HepG2 (cell line): ENCODE measurements around the gene TRPV2. TPM values are rescaled to one million over a fixed set of nuclear protein-coding genes. Genes with fewer than 3 reads are reported as not detected.

ENCODE experiments used
- ATAC-seq: fragments of 200-7000 bp; cut with Tn5 transposase; 3 replicates; pipeline ENCODE4 v1.9.1; 2020; ENCODE audit warnings: mild to moderate bottlenecking, moderate library complexity
- BruUV-seq: library from RNA; stranded (reverse); fragments of 400-500 nt; replicated peaks from 2 replicates; lab custom pipeline; 2021; lab: Mats Ljungman, UMichigan
- CTCF ChIA-PET: fragments of 300-600 bp; formaldehyde crosslinking; extraction: SDS; loops from one replicate; lab custom pipeline; 2021; ENCODE audit warnings: low total read pairs, inconsistent platforms, low intra/inter-chr PET ratio; lab: Yijun Ruan, JAX
- POLR2A ChIA-PET: fragments of 350-600 bp; sonication (Branson Sonifier 250); formaldehyde crosslinking; loops from one replicate; lab custom pipeline; 2020; ENCODE audit warnings: antibody characterized with exemption, inconsistent platforms; lab: Yijun Ruan, JAX
- DNase-seq: peaks from one replicate; pipeline ENCODE4 v3.0.0-alpha.2; 2015; ENCODE audit warnings: low spot score
- FAIRE-seq: peaks from 3 replicates; lab custom pipeline; 2011; peaks lifted over from hg19 to GRCh38; lab: Jason Lieb, UNC
- H2AFZ ChIP-seq: one replicate; pipeline ENCODE4 v1.6.1; 2011; ENCODE audit warnings: low read length, inconsistent platforms
- H3K27ac ChIP-seq: fragments of 300-600 bp; 3 replicates; pipeline ENCODE4 v1.8.0; 2011; ENCODE audit warnings: mixed run types, mild to moderate bottlenecking, mixed read lengths, low read length, inconsistent platforms; ENCODE audit not compliant: insufficient read depth; ENCODE audit errors: extremely low read length
- H3K27me3 ChIP-seq, 2 experiments: fragments of 200-600 bp in 1 of 2; 2 replicates in 1 of 2; 3 replicates in 1 of 2; pipeline versions ENCODE4 v1.6.0 to v1.8.0; 2011; ENCODE audit warnings: low read length in 2 of 2, mild to moderate bottlenecking in 2 of 2, moderate library complexity in 2 of 2, inconsistent platforms in 1 of 2; ENCODE audit not compliant: insufficient read depth in 2 of 2, control insufficient read depth in 1 of 2
- H3K36me3 ChIP-seq, 2 experiments: fragments of 200-600 bp in 1 of 2; replicated peaks in 1 of 2; 2 replicates in 1 of 2; 3 replicates in 1 of 2; pipeline versions ENCODE4 v1.5.1 to v1.8.0; 2011; ENCODE audit warnings: low read length in 2 of 2, inconsistent platforms in 1 of 2; ENCODE audit not compliant: insufficient read depth in 2 of 2, control insufficient read depth in 1 of 2
- H3K4me1 ChIP-seq: 2 replicates; pipeline ENCODE4 v1.5.1; 2012; ENCODE audit warnings: low read length, inconsistent platforms; ENCODE audit not compliant: insufficient read depth
- H3K4me2 ChIP-seq: 2 replicates; pipeline ENCODE4 v1.6.0; 2011; ENCODE audit warnings: low read depth, low read length, inconsistent platforms
- H3K4me3 ChIP-seq, 3 experiments: fragments of 200-600 bp in 1 of 3; sonication (generic), shearing (Covaris generic) in 1 of 3; replicated peaks in 1 of 3; 2 replicates each; pipeline ENCODE4 v1.5.1; 2011 to 2016; ENCODE audit warnings: low read length in 3 of 3, inconsistent platforms in 2 of 3, low read depth in 2 of 3, mild to moderate bottlenecking in 2 of 3, control low read depth in 1 of 3, mixed read lengths in 1 of 3; ENCODE audit not compliant: insufficient read depth in 1 of 3
- H3K79me2 ChIP-seq: one replicate; pipeline ENCODE4 v1.6.1; 2011; ENCODE audit warnings: low read length, inconsistent platforms; ENCODE audit not compliant: insufficient read depth
- H3K9ac ChIP-seq: 2 replicates; pipeline ENCODE4 v1.6.0; 2011; ENCODE audit warnings: mild to moderate bottlenecking, low read depth, low read length, inconsistent platforms; ENCODE audit not compliant: insufficient read depth
- H3K9me3 ChIP-seq: 2 replicates; pipeline ENCODE4 v1.5.1; 2012; ENCODE audit warnings: mild to moderate bottlenecking, low read length
- H4K20me1 ChIP-seq: 2 replicates; pipeline ENCODE4 v1.6.0; 2011; ENCODE audit warnings: inconsistent platforms, mild to moderate bottlenecking, low read length, moderate library complexity; ENCODE audit not compliant: insufficient read depth
- HOXA5 ChIP-seq: sonication (generic); formaldehyde crosslinking; IDR thresholded peaks from 2 replicates; pipeline ENCODE4 v1.4.0; 2020; ENCODE audit warnings: missing genetic modification reagents
- MEIS2 ChIP-seq: sonication (generic); formaldehyde crosslinking; IDR thresholded peaks from 2 replicates; pipeline ENCODE4 v1.9.0; 2021; ENCODE audit warnings: mild to moderate bottlenecking, missing genetic modification reagents
- MLLT10 ChIP-seq: sonication (generic); formaldehyde crosslinking; IDR thresholded peaks from 2 replicates; pipeline ENCODE4 v1.4.0; 2020; ENCODE audit warnings: missing genetic modification reagents
- NPAS2 ChIP-seq: sonication (generic); formaldehyde crosslinking; IDR thresholded peaks from 2 replicates; pipeline ENCODE4 v1.8.0; 2022; ENCODE audit warnings: mild to moderate bottlenecking, missing genetic modification reagents, borderline replicate concordance
- PATZ1 ChIP-seq: sonication (generic); formaldehyde crosslinking; IDR thresholded peaks from 2 replicates; pipeline ENCODE4 v1.4.0; 2020; ENCODE audit warnings: missing genetic modification reagents
- TBX2 ChIP-seq: sonication (generic); formaldehyde crosslinking; IDR thresholded peaks from 2 replicates; pipeline ENCODE4 v1.5.0; 2020; ENCODE audit warnings: missing genetic modification reagents, mild to moderate bottlenecking, borderline replicate concordance
- TCF12 ChIP-seq, 2 experiments: fragments of 450-650 bp in 1 of 2; sonication (generic) in 1 of 2; formaldehyde crosslinking in 1 of 2; IDR thresholded peaks; 2 replicates each; pipeline versions ENCODE4 v1.6.1 to v1.8.0; 2017 to 2022; ENCODE audit warnings: antibody characterized with exemption in 1 of 2, mild to moderate bottlenecking in 1 of 2, missing genetic modification reagents in 1 of 2, moderate library complexity in 1 of 2
- ZBTB37 ChIP-seq: sonication (generic); formaldehyde crosslinking; IDR thresholded peaks from 2 replicates; pipeline ENCODE4 v1.4.0; 2020; ENCODE audit warnings: mild to moderate bottlenecking, missing genetic modification reagents
- ZFP82 ChIP-seq: sonication (generic); formaldehyde crosslinking; IDR thresholded peaks from 2 replicates; pipeline ENCODE4 v1.5.1; 2020; ENCODE audit warnings: mild to moderate bottlenecking, missing genetic modification reagents, borderline replicate concordance
- ZFYVE20 ChIP-seq: sonication (generic); formaldehyde crosslinking; IDR thresholded peaks from 2 replicates; pipeline ENCODE4 v1.8.0; 2023; ENCODE audit warnings: low read depth, mild to moderate bottlenecking, moderate library complexity, missing genetic modification reagents, borderline replicate concordance
- ZNF30 ChIP-seq: sonication (generic); formaldehyde crosslinking; IDR thresholded peaks from 2 replicates; pipeline ENCODE4 v1.5.0; 2020; ENCODE audit warnings: mild to moderate bottlenecking, missing genetic modification reagents
- ZNF354B ChIP-seq: sonication (generic); formaldehyde crosslinking; IDR thresholded peaks from 2 replicates; pipeline ENCODE4 v1.8.0; 2022; ENCODE audit warnings: mild to moderate bottlenecking, missing genetic modification reagents
- ZNF414 ChIP-seq: sonication (generic); formaldehyde crosslinking; IDR thresholded peaks from 2 replicates; pipeline ENCODE4 v1.5.0; 2020; ENCODE audit warnings: missing genetic modification reagents
- ZNF598 ChIP-seq: sonication (generic); formaldehyde crosslinking; IDR thresholded peaks from 2 replicates; pipeline ENCODE4 v1.5.1; 2020; ENCODE audit warnings: mild to moderate bottlenecking, missing genetic modification reagents, borderline replicate concordance
- ZNF737 ChIP-seq: sonication (generic); formaldehyde crosslinking; IDR thresholded peaks from 2 replicates; pipeline ENCODE4 v1.5.0; 2020; ENCODE audit warnings: missing genetic modification reagents, mild to moderate bottlenecking, borderline replicate concordance
- ZSCAN29 ChIP-seq: sonication (generic); formaldehyde crosslinking; conservative IDR thresholded peaks from 2 replicates; pipeline ENCODE4 v1.4.0; 2020; ENCODE audit warnings: mild to moderate bottlenecking, missing genetic modification reagents
- WGBS: methylation state at CpG from one replicate; pipeline ENCODE4 v1.1.6; 2017; ENCODE audit warnings: low lambda C conversion rate; 5-methylcytosine and 5-hydroxymethylcytosine counted together
- in situ Hi-C: cut with HindIII; loops from 2 replicates; pipeline ENCODE4 v1.10.0; 2017; ENCODE audit warnings: low pct_unique_long_range_greater_than_20kb; ENCODE audit not compliant: extremely low pct_ligation_motif_present
- intact Hi-C: fragments of 100-400 bp; cut with micrococcal nuclease; formaldehyde crosslinking; loops from one replicate; pipeline ENCODE4 v1.10.0; 2022; ENCODE audit not compliant: unreplicated experiment
- polyA plus RNA-seq, 8 experiments: library from polyadenylated mRNA; depleted of rRNA in 3 of 8; stranded (reverse) in 7 of 8; unstranded in 1 of 8; fragments of >200 nt; fragmentation: Illumina TruSeq in 4 of 8; extraction: Trizol in 4 of 8; gene quantifications; 2 replicates each; pipeline versions ENCODE4 v1.2.1 to v1.2.3, GENCODE V29; 2011 to 2016; ENCODE audit warnings: low read depth in 4 of 8, missing spikeins in 1 of 8, mixed read lengths in 1 of 8; ENCODE audit not compliant: insufficient read depth in 1 of 8
- total RNA-seq, 5 experiments: library from RNA; depleted of rRNA; stranded (reverse); fragments of >200 nt; fragmentation: Illumina TruSeq; extraction: Trizol; gene quantifications; 2 replicates each; pipeline ENCODE4 v1.2.3, GENCODE V29; 2016; ENCODE audit warnings: low read depth in 1 of 5
- TF ChIP-seq, protein P1 (sequence below): sonication (generic); IDR thresholded peaks from 2 replicates; pipeline ENCODE4 v1.6.1; 2016; ENCODE audit warnings: low read depth, borderline replicate concordance

Gene TRPV2
- total and polyA plus RNA-seq, 2 of the 13 experiments (the other 11 are each of a cell fraction or from before 2014, with no cell fraction given), result 13.6 to 21.3 TPM

DNA sequence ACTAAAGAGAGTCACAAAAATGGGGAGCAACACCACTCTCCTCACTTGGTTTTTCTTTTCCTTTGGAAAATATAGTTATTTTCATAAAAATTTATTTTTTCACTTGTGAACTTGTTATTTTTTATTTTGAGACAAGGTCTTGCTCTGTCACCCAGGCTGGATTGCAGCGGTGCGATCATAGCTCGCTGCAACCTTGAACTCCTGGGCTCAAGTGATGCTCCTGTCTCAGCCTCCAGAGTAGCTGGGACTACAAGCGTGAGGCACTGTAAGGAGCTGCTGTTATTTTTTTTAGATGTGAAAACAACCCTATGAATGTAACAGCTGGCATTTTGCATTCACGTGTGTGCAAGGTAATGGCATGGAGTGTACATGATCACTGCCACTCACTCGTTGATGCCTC, 51.7 kb downstream of the TRPV2 start:
- CTCF ChIA-PET, result no interaction called here
- FAIRE-seq, result no peak
- Histone ChIP-seq H3K9me3 (no peaks in the 10 kb centered on the region), H3K79me2 (no peaks in the 10 kb centered on the region), H3K9ac (no peak overlapping the region)
- no peak for ATAC-seq
- 56% methylated on average over 6 of the region's 6 CpGs for WGBS
- TF ChIP-seq TBX2 (CRISPR knock-in tag) (no peak), ZNF414 (CRISPR knock-in tag) (no peak), MLLT10 (CRISPR knock-in tag) (no peak), PATZ1 (CRISPR knock-in tag) (no peak), MEIS2 (CRISPR knock-in tag) (no peak), NPAS2 (CRISPR knock-in tag) (no peak), ZNF354B (CRISPR knock-in tag) (no peak), ZBTB37 (CRISPR knock-in tag) (no peak), ZFYVE20 (CRISPR knock-in tag) (no peak), TCF12 (IDR thresholded peaks at IDR 0.05) (no peak), TCF12 (CRISPR knock-in tag; IDR thresholded peaks at IDR 0.05) (no peak), ZNF30 (CRISPR knock-in tag) (no peak), ZNF737 (no peak), ZNF598 (CRISPR knock-in tag) (no peak), HOXA5 (CRISPR knock-in tag) (no peak), ZSCAN29 (CRISPR knock-in tag) (no peak), ZFP82 (CRISPR knock-in tag) (no peak)
- TF ChIP-seq, protein P1, sequence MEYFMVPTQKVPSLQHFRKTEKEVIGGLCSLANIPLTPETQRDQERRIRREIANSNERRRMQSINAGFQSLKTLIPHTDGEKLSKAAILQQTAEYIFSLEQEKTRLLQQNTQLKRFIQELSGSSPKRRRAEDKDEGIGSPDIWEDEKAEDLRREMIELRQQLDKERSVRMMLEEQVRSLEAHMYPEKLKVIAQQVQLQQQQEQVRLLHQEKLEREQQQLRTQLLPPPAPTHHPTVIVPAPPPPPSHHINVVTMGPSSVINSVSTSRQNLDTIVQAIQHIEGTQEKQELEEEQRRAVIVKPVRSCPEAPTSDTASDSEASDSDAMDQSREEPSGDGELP, result no peak
- TF ChIP-seq, all 625 proteins: peak for 0
- Histone ChIP-seq H3K4me1 (peaks cover 75% of the 10 kb centered on the region), H3K4me2 (no peak overlapping the region), H3K4me3 (no peak overlapping the region), H3K36me3 (no peaks in the 10 kb centered on the region), H4K20me1 (peaks cover 2% of the 10 kb centered on the region; the same call in 1 of the 2 replicates), H2AFZ (no peak overlapping the region), H3K27me3 (peaks cover 4 to 18% of the 10 kb centered on the region in 2 experiments; a peak in 3 of 5 replicates), H3K27ac (no peak overlapping the region)
- intact Hi-C loops (loop anchor here (5.0 kb wide), 1 partner anchor 55 kb away; no protein-coding TSS in a partner anchor), in situ Hi-C loops (no loop called here)
- no TSS peak for BruUV-seq
- DNase-seq, result no peak
- POLR2A ChIA-PET, result no interaction called here
